Measurements from ENCODE around the gene ANO4.

DNA sequence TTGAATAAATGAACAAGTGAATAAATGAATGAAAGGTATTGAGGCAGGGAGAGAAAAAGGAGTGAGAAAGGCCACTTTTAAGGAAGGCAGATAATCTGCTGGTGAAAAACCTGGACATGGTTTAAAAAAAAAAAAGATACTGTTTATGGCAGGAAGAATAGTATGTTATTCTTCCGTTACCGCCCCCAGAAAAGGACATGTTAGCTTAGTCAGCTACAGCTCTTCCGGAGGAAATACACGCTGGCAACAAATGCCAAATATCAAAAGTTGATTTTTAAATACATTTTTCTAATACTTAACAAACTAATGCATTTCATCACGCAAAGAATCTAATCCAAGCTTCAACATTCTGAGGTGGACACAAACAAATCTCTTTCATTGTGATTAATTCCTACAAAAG, 372.3 kb downstream of the ANO4 start:
- TF ChIP-seq, protein P1, sequence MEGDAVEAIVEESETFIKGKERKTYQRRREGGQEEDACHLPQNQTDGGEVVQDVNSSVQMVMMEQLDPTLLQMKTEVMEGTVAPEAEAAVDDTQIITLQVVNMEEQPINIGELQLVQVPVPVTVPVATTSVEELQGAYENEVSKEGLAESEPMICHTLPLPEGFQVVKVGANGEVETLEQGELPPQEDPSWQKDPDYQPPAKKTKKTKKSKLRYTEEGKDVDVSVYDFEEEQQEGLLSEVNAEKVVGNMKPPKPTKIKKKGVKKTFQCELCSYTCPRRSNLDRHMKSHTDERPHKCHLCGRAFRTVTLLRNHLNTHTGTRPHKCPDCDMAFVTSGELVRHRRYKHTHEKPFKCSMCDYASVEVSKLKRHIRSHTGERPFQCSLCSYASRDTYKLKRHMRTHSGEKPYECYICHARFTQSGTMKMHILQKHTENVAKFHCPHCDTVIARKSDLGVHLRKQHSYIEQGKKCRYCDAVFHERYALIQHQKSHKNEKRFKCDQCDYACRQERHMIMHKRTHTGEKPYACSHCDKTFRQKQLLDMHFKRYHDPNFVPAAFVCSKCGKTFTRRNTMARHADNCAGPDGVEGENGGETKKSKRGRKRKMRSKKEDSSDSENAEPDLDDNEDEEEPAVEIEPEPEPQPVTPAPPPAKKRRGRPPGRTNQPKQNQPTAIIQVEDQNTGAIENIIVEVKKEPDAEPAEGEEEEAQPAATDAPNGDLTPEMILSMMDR (IDR thresholded peaks at IDR 0.05 in 4 of 5, conservative IDR thresholded peaks at IDR 0.05 in 1 of 5) = no peak
- TF ChIP-seq POLR2A (IDR thresholded peaks at IDR 0.05) = no peak

All from gastrocnemius medialis (tissue), 4 donors.